Peyer's patch (tissue), 4 donors: ENCODE results near the gene BMPER.

Source experiments
- POLR2A ChIP-seq, 2 donors: fragments of 450-650 bp; IDR thresholded peaks; one replicate each; pipeline ENCODE4 v1.5.1; 2017; ENCODE audit warnings: antibody characterized with exemption in 2 of 2, mild to moderate bottlenecking in 2 of 2, moderate library complexity in 2 of 2
- TF ChIP-seq, protein P1 (sequence below), 6 experiments: fragments of 450-650 bp in 4 of 6; fragments of 200-600 bp in 2 of 6; sonication (generic) in 1 of 6; IDR thresholded peaks; one replicate each; pipeline ENCODE4 v1.5.1; 2017 to 2019; ENCODE audit warnings: antibody characterized with exemption in 6 of 6, mild to moderate bottlenecking in 3 of 6, moderate library complexity in 1 of 6

DNA sequence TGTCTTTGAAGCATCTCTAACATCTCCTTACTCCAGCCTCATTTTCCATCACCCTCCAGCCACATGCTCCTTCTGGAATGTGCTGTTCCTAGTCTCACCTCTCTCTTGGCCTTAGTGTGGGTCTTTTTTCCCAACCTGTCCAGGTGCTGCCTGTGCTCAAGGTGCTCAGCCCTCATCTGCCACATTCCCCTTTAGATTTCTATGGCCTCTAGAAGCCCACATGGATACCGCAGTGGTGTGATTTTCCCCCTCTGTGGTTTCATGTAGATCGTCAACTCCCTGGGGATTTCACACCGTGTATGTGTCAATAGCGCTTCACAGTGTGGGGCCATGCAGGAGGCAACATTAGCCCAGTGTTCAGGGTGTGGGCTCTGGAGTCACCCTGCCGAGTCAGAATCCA is 32.5 kb downstream of the BMPER start:
- TF ChIP-seq, protein P1, sequence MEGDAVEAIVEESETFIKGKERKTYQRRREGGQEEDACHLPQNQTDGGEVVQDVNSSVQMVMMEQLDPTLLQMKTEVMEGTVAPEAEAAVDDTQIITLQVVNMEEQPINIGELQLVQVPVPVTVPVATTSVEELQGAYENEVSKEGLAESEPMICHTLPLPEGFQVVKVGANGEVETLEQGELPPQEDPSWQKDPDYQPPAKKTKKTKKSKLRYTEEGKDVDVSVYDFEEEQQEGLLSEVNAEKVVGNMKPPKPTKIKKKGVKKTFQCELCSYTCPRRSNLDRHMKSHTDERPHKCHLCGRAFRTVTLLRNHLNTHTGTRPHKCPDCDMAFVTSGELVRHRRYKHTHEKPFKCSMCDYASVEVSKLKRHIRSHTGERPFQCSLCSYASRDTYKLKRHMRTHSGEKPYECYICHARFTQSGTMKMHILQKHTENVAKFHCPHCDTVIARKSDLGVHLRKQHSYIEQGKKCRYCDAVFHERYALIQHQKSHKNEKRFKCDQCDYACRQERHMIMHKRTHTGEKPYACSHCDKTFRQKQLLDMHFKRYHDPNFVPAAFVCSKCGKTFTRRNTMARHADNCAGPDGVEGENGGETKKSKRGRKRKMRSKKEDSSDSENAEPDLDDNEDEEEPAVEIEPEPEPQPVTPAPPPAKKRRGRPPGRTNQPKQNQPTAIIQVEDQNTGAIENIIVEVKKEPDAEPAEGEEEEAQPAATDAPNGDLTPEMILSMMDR (IDR thresholded peaks at IDR 0.05) = no peak
- TF ChIP-seq POLR2A (IDR thresholded peaks at IDR 0.05) = no peak
